GM12878 (cell line): ENCODE data around the gene CDC42BPB. TPM values are rescaled to one million over a fixed set of nuclear protein-coding genes. Genes with fewer than 3 reads are reported as not detected.

ENCODE experiments used
- ATAC-seq: fragments of 200-7000 bp; cut with Tn5 transposase; 3 replicates; pipeline ENCODE4 v1.9.1; 2020; ENCODE audit warnings: mild to moderate bottlenecking, moderate library complexity
- BruUV-seq: library from RNA; stranded (reverse); fragments of 400-500 nt; replicated peaks from 2 replicates; lab custom pipeline; 2021; lab: Mats Ljungman, UMichigan
- CTCF ChIA-PET: fragments of 300-600 bp; sonication (Branson Sonifier 250); formaldehyde crosslinking; extraction: SDS; loops from one replicate; lab custom pipeline; 2021; ENCODE audit warnings: inconsistent platforms; lab: Yijun Ruan, JAX
- POLR2A ChIA-PET: fragments of 350-600 bp; formaldehyde crosslinking; extraction: SDS; loops from one replicate; lab custom pipeline; 2021; ENCODE audit warnings: inconsistent platforms; lab: Charles Lee
- RAD21 ChIA-PET: fragments of 300-600 bp; sonication (Branson Sonifier 250); formaldehyde crosslinking; loops from one replicate; lab custom pipeline; 2023; ENCODE audit warnings: antibody characterized with exemption; ENCODE audit not compliant: unreplicated experiment; lab: Charles Lee
- SMC1A ChIA-PET: fragments of 300-600 bp; sonication (Branson Sonifier 250); formaldehyde crosslinking; loops from one replicate; lab custom pipeline; 2023; ENCODE audit not compliant: unreplicated experiment, uncharacterized antibody; lab: Charles Lee
- DNase-seq: peaks from one replicate; pipeline ENCODE4 v3.0.0-alpha.2; 2011; ENCODE audit warnings: low read depth, low spot score
- FAIRE-seq: peaks from 3 replicates; lab custom pipeline; 2011; peaks lifted over from hg19 to GRCh38; lab: Jason Lieb, UNC
- H2AFZ ChIP-seq: 2 replicates; pipeline ENCODE4 v1.6.0; 2011; ENCODE audit warnings: low read depth, low read length, control low read depth; ENCODE audit not compliant: control insufficient read depth
- H3K27ac ChIP-seq: 2 replicates; pipeline ENCODE4 v1.5.1; 2011; ENCODE audit warnings: control low read depth; ENCODE audit not compliant: control insufficient read depth, insufficient read depth
- H3K27me3 ChIP-seq, 2 experiments: replicated peaks in 1 of 2; 2 replicates each; pipeline versions ENCODE4 v1.6.0 to v1.6.1; 2011; ENCODE audit warnings: low read length in 1 of 2; ENCODE audit not compliant: control insufficient read depth in 2 of 2, insufficient read depth in 2 of 2
- H3K36me3 ChIP-seq, 2 experiments: 2 replicates each; pipeline ENCODE4 v1.5.1; 2011; ENCODE audit warnings: low read length in 1 of 2; ENCODE audit not compliant: control insufficient read depth in 2 of 2, insufficient read depth in 2 of 2
- H3K4me1 ChIP-seq: 2 replicates; pipeline ENCODE4 v1.6.1; 2011; ENCODE audit warnings: mild to moderate bottlenecking, low read length, moderate library complexity, mixed read lengths; ENCODE audit not compliant: control insufficient read depth, insufficient read depth
- H3K4me2 ChIP-seq: 2 replicates; pipeline ENCODE4 v1.6.0; 2011; ENCODE audit warnings: control low read depth; ENCODE audit not compliant: control insufficient read depth, insufficient read depth
- H3K4me3 ChIP-seq: fragments of 200-600 bp; sonication (generic); 2 replicates; pipeline ENCODE4 v1.5.1; 2016
- H3K79me2 ChIP-seq: 2 replicates; pipeline ENCODE4 v1.6.0; 2011; ENCODE audit warnings: low read length; ENCODE audit not compliant: control insufficient read depth, insufficient read depth
- H3K9ac ChIP-seq: 2 replicates; pipeline ENCODE4 v1.8.0; 2011; ENCODE audit warnings: low read length, control low read depth, mixed read lengths; ENCODE audit not compliant: control insufficient read depth, insufficient read depth
- H3K9me3 ChIP-seq: replicated peaks from 3 replicates; pipeline ENCODE4 v1.5.1; 2011; ENCODE audit warnings: mild to moderate bottlenecking, low read length; ENCODE audit not compliant: control insufficient read depth, insufficient read depth
- H4K20me1 ChIP-seq: 2 replicates; pipeline ENCODE4 v1.6.0; 2011; ENCODE audit not compliant: control insufficient read depth, insufficient read depth
- ATF7 ChIP-seq: fragments of 450-650 bp; IDR thresholded peaks from 2 replicates; pipeline ENCODE4 v1.6.1; 2016; ENCODE audit warnings: low read depth, mild to moderate bottlenecking
- CBFB ChIP-seq: IDR thresholded peaks from 2 replicates; pipeline ENCODE4 v1.6.1; 2016; ENCODE audit warnings: antibody characterized with exemption, low read depth
- CHD4 ChIP-seq: fragments of 200-600 bp; sonication (generic); IDR thresholded peaks from 2 replicates; pipeline ENCODE4 v1.6.1; 2016; ENCODE audit warnings: mild to moderate bottlenecking
- HDGF ChIP-seq: fragments of 450-650 bp; IDR thresholded peaks from 2 replicates; pipeline ENCODE4 v1.6.1; 2016; ENCODE audit warnings: antibody characterized with exemption
- POLR2AphosphoS2 ChIP-seq: IDR thresholded peaks from 2 replicates; pipeline ENCODE4 v1.6.1; 2011; ENCODE audit warnings: low read depth, mild to moderate bottlenecking, low read length, improper control_type of control experiment, moderate library complexity
- WRNIP1 ChIP-seq: IDR thresholded peaks from 2 replicates; pipeline ENCODE4 v1.6.1; 2011; ENCODE audit warnings: low read depth, low read length, improper control_type of control experiment, borderline replicate concordance
- YY1 ChIP-seq: IDR thresholded peaks from 2 replicates; pipeline ENCODE4 v1.6.1; 2011; ENCODE audit warnings: low read depth, mild to moderate bottlenecking, low read length
- ZBED1 ChIP-seq: IDR thresholded peaks from 2 replicates; pipeline ENCODE4 v1.6.1; 2016; ENCODE audit warnings: borderline replicate concordance
- ZNF24 ChIP-seq: fragments of 450-650 bp; IDR thresholded peaks from 2 replicates; pipeline ENCODE4 v1.6.1; 2017; ENCODE audit warnings: antibody characterized with exemption, mild to moderate bottlenecking
- ZNF274 ChIP-seq: IDR thresholded peaks from one replicate; pipeline ENCODE4 v1.8.0; 2011; ENCODE audit not compliant: insufficient read length, insufficient read depth
- WGBS: methylation state at CpG from one replicate; pipeline ENCODE4 v1.1.6; 2016; ENCODE audit warnings: low lambda C conversion rate; ENCODE audit not compliant: insufficient replicate concordance, insufficient coverage; ENCODE audit errors: missing lambda C conversion rate; 5-methylcytosine and 5-hydroxymethylcytosine counted together
- in situ Hi-C: fragments of 300-500 bp; cut with MboI; formaldehyde crosslinking; loops from 9 replicates; pipeline ENCODE4 v1.14.3; 2018; ENCODE audit warnings: mixed read lengths
- intact Hi-C: fragments of 100-400 bp; cut with micrococcal nuclease; formaldehyde crosslinking; loops from one replicate; pipeline ENCODE4 v1.14.2; 2022; ENCODE audit not compliant: unreplicated experiment
- polyA plus RNA-seq, 11 experiments: library from polyadenylated mRNA; depleted of rRNA in 4 of 11; unstranded in 6 of 11; stranded (reverse) in 5 of 11; fragments of >200 nt; fragmentation: Nextera tagmentation in 4 of 11; fragmentation: Illumina TruSeq in 1 of 11; extraction: Ambion mirVana in 4 of 11; extraction: Trizol in 1 of 11; gene quantifications; 1 replicate in 1 of 11; 2 replicates in 10 of 11; pipeline versions ENCODE4 v1.2.1 to v1.2.3, GENCODE V29; 2011 to 2016; ENCODE audit warnings: inconsistent platforms in 2 of 11, missing spikeins in 2 of 11, low read depth in 1 of 11
- total RNA-seq, 4 experiments: library from RNA; depleted of rRNA in 3 of 4; stranded (reverse); fragments of >200 nt in 3 of 4; fragmentation: Illumina TruSeq in 1 of 4; extraction: Trizol in 1 of 4; gene quantifications; 2 replicates each; pipeline versions ENCODE4 v1.2.1 to v1.2.3, GENCODE V29; 2013 to 2021
- TF ChIP-seq, protein P1 (sequence below): fragments of 450-650 bp; IDR thresholded peaks from 2 replicates; pipeline ENCODE4 v1.6.1; 2018; ENCODE audit warnings: borderline replicate concordance, mild to moderate bottlenecking; ENCODE audit not compliant: partially characterized antibody
- TF ChIP-seq, protein P2 (sequence below): fragments of 450-650 bp; IDR thresholded peaks from 2 replicates; pipeline ENCODE4 v1.6.1; 2017; ENCODE audit warnings: mild to moderate bottlenecking

Gene CDC42BPB
- total and polyA plus RNA-seq, 10 of the 15 experiments (the other 5 are each of a cell fraction or from before 2014, with no cell fraction given): 0.42 to 22.1 (median 13.3) TPM

DNA sequence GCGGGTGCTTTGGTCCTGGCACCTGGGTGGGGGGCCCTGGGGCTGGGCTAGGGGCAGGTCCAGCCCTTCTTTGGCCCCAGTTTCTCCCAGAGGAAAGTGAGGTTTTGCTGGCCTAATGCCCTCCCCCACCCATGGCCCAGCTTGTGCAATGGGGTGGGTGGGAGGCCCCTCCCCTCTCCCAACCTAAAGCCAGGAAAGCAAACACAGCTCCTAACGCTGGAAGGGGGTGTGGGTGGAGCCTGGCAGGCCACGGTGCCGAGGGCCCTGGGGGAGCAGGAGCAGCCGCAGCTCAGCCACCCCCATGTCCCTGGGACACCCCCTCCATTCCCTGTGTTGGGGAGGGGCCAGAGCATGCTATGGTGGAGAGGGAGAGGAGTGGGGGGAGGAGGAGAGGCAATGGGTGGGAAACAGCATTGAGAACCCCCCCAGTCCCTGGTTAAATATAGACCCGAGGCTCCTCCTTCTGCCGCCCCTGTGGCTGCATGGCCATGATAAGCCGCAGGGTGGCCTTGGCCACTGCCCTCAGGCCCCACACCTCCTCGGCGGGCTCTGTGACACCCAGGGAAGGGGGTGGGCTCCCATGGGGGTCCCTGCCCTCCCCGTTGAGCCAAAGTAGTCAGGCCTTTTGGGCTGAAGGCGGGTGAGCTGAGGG, 41.9 kb upstream of the CDC42BPB start:
- ATAC-seq (no peak), FAIRE-seq (no peak)
- peaks cover 21% of the 10 kb centered on the region for H3K4me1 ChIP-seq
- H3K4me3 ChIP-seq: no peak overlapping the region
- peaks cover 1 to 7% of the 10 kb centered on the region in 2 experiments; a peak in 2 of 4 replicates for H3K27me3 ChIP-seq
- 67% methylated on average over 11 of the region's 12 CpGs for WGBS
- in situ Hi-C loops: no loop called here
- H3K36me3 ChIP-seq: no peaks in the 10 kb centered on the region
- no peaks in the 10 kb centered on the region for H4K20me1 ChIP-seq
- no peak overlapping the region for H3K9ac ChIP-seq
- SMC1A ChIA-PET: interaction anchor here (1.6 to 1.8 kb wide), 2 partner anchors 24 to 404 kb away, joined by 3 to 5 read pairs; no protein-coding TSS in a partner anchor
- no peak overlapping the region for H3K27ac ChIP-seq
- intact Hi-C loops: no loop called here
- no peaks in the 10 kb centered on the region for H3K79me2 ChIP-seq
- TF ChIP-seq ZBED1: no peak
- no peak for TF ChIP-seq ZNF24
- TF ChIP-seq ZNF274: no peak
- no peak for TF ChIP-seq ATF7
- no peak for TF ChIP-seq CHD4
- no peak for TF ChIP-seq CBFB
- no peak for TF ChIP-seq HDGF
- no peak for TF ChIP-seq YY1
- TF ChIP-seq, protein P1, sequence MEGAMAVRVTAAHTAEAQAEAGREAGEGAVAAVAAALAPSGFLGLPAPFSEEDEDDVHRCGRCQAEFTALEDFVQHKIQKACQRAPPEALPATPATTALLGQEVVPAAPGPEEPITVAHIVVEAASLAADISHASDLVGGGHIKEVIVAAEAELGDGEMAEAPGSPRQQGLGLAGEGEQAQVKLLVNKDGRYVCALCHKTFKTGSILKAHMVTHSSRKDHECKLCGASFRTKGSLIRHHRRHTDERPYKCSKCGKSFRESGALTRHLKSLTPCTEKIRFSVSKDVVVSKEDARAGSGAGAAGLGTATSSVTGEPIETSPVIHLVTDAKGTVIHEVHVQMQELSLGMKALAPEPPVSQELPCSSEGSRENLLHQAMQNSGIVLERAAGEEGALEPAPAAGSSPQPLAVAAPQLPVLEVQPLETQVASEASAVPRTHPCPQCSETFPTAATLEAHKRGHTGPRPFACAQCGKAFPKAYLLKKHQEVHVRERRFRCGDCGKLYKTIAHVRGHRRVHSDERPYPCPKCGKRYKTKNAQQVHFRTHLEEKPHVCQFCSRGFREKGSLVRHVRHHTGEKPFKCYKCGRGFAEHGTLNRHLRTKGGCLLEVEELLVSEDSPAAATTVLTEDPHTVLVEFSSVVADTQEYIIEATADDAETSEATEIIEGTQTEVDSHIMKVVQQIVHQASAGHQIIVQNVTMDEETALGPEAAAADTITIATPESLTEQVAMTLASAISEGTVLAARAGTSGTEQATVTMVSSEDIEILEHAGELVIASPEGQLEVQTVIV: no peak
- TF ChIP-seq, protein P2, sequence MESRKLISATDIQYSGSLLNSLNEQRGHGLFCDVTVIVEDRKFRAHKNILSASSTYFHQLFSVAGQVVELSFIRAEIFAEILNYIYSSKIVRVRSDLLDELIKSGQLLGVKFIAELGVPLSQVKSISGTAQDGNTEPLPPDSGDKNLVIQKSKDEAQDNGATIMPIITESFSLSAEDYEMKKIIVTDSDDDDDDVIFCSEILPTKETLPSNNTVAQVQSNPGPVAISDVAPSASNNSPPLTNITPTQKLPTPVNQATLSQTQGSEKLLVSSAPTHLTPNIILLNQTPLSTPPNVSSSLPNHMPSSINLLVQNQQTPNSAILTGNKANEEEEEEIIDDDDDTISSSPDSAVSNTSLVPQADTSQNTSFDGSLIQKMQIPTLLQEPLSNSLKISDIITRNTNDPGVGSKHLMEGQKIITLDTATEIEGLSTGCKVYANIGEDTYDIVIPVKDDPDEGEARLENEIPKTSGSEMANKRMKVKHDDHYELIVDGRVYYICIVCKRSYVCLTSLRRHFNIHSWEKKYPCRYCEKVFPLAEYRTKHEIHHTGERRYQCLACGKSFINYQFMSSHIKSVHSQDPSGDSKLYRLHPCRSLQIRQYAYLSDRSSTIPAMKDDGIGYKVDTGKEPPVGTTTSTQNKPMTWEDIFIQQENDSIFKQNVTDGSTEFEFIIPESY: no peak
- no peak for TF ChIP-seq WRNIP1
- no peak for TF ChIP-seq POLR2AphosphoS2
- TF ChIP-seq, all 136 proteins: peak for 0
- H2AFZ ChIP-seq: no peak overlapping the region
- no peaks in the 10 kb centered on the region for H3K9me3 ChIP-seq
- no TSS peak for BruUV-seq
- ChIA-PET CTCF (interaction anchor here (1.1 to 2.5 kb wide), 6 partner anchors 20 to 85 kb away, joined by 3 to 23 read pairs (median 8); no protein-coding TSS in a partner anchor), RAD21 (interaction anchor here (0.6 to 3.2 kb wide), 2 partner anchors 25 to 86 kb away, joined by 3 to 14 read pairs; no protein-coding TSS in a partner anchor), POLR2A (no interaction called here)
- no peak for DNase-seq
- no peak overlapping the region for H3K4me2 ChIP-seq
